IPS-20b (cell line): Measurements from ENCODE around the gene MASP2.
"Not testable (repeated sequence)": the region's sequence is repeated elsewhere in the genome, so short reads cannot be mapped to it uniquely, and the experiment has no call there.

Experiments used
- H3K27ac ChIP-seq: one replicate; pipeline ENCODE4 v1.5.1; 2013; ENCODE audit warnings: low read length
- H3K27me3 ChIP-seq: 2 replicates; pipeline ENCODE4 v1.6.1; 2013; ENCODE audit warnings: mild to moderate bottlenecking, low read length, inconsistent platforms; ENCODE audit not compliant: insufficient read depth
- H3K36me3 ChIP-seq: 2 replicates; pipeline ENCODE4 v1.6.1; 2013; ENCODE audit warnings: low read depth, mild to moderate bottlenecking, inconsistent platforms, low read length, moderate library complexity; ENCODE audit not compliant: insufficient read depth
- H3K4me1 ChIP-seq: 2 replicates; pipeline ENCODE4 v1.6.1; 2013; ENCODE audit warnings: mild to moderate bottlenecking, control low read depth, inconsistent platforms, low read length, moderate library complexity; ENCODE audit not compliant: insufficient read depth
- H3K4me3 ChIP-seq: 2 replicates; pipeline ENCODE4 v1.5.1; 2013; ENCODE audit warnings: mild to moderate bottlenecking, low read length, inconsistent platforms
- H3K9ac ChIP-seq: 2 replicates; pipeline ENCODE4 v1.6.1; 2013; ENCODE audit warnings: low read depth, mild to moderate bottlenecking, inconsistent platforms, low read length, moderate library complexity
- H3K9me3 ChIP-seq: 2 replicates; pipeline ENCODE4 v1.6.1; 2013; ENCODE audit warnings: mild to moderate bottlenecking, low read depth, low read length, inconsistent platforms; ENCODE audit not compliant: insufficient read depth

MASP2 gene

DNA sequence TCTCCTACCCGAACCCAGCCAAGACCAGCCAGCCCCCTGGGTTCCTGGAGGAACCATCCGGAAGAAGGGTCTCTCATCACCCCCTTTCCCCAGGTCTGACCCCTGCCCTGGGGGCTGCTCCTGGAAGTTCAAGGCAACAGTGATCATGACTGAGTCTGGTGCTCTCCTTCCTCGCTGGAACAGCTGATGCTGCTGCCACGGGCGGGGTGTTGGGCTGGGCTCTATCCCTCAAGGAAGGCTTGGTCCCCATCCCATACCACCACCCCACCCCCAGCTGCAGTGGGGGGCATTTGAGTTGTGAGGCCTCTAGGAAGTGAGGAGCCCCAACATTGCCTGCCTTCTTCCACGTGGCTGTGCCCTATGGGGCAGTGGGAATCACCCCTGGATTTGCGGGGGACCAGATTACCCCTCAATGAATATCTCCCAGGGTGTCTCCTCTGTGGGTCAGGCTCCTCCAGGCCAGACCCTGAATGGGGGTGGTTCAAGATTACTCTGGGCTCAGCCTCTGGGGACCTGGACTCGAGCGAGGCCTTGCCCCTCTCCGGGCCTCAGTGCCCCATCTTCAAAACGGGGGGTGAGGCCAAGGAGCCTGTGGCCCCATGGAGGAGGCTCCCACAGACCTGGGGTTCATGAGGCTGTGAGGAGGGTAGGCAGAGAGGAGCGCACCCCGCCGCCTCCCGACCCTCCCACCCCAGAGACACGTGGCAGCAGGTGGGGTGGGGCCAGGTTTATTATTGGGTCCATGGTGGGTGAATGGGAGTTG lies 2.8 kb downstream of the MASP2 start:
- no peaks in the 10 kb centered on the region for H3K4me1 ChIP-seq
- H3K9me3 ChIP-seq, result peaks cover 3% of the 10 kb centered on the region; the same call in 1 of the 2 replicates
- no peak overlapping the region for H3K27ac ChIP-seq
- H3K9ac ChIP-seq, result no peak overlapping the region
- no peaks in the 10 kb centered on the region for H3K36me3 ChIP-seq
- no peaks in the 10 kb centered on the region for H3K27me3 ChIP-seq
- no peak overlapping the region for H3K4me3 ChIP-seq

- Histone ChIP-seq H3K4me1 (no peaks in the 10 kb centered on the region), H3K4me3 (no peak overlapping the region), H3K27ac (no peak overlapping the region), H3K27me3 (peaks cover 6% of the 10 kb centered on the region; the same call in 1 of the 2 replicates), H3K9me3 (peaks cover 3% of the 10 kb centered on the region; the same call in 1 of the 2 replicates), H3K9ac (no peak overlapping the region), H3K36me3 (no peaks in the 10 kb centered on the region)
Observed at GRCh38 chr1:11042995-11043874, 3.8 kb downstream of the MASP2 start.

- H3K36me3 ChIP-seq, result no peaks in the 10 kb centered on the region
- no peak overlapping the region for H3K4me3 ChIP-seq
- no peak overlapping the region for H3K9ac ChIP-seq
- H3K27me3 ChIP-seq, result peaks cover 12% of the 10 kb centered on the region; the same call in 1 of the 2 replicates
- no peak overlapping the region for H3K27ac ChIP-seq
- H3K4me1 ChIP-seq, result no peaks in the 10 kb centered on the region
- H3K9me3 ChIP-seq, result peaks cover 3% of the 10 kb centered on the region; the same call in 1 of the 2 replicates
Observed at GRCh38 chr1:11042065-11042464, 5.0 kb downstream of the MASP2 start.

GRCh38 chr1:11041048-11041447 lies 6.0 kb downstream of the MASP2 start:
- peaks cover 3% of the 10 kb centered on the region; the same call in 1 of the 2 replicates for H3K9me3 ChIP-seq
- no peak overlapping the region for H3K9ac ChIP-seq
- peaks cover 12% of the 10 kb centered on the region; the same call in 1 of the 2 replicates for H3K27me3 ChIP-seq
- no peaks in the 10 kb centered on the region for H3K36me3 ChIP-seq
- H3K27ac ChIP-seq, result no peak overlapping the region
- no peaks in the 10 kb centered on the region for H3K4me1 ChIP-seq
- no peak overlapping the region for H3K4me3 ChIP-seq

DNA sequence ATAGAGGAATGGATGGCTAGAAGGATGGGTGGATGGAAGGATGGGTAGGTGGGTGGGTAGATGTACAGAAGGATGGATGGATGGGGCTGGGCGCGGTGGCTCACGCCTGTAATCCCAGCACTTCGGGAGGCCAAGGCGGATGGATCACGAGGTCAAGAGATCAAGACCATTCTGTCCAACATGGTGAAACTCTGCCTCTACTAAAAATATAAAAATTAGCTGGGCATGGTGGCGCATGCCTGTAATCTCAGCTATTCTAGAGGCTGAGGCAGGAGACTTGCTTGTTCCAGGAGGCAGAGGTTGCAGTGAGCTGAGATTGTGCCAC lies 7.0 kb downstream of the MASP2 start:
- H3K4me3 ChIP-seq, H3K9ac ChIP-seq, H3K9me3 ChIP-seq, H3K4me1 ChIP-seq, H3K27ac ChIP-seq, H3K36me3 ChIP-seq: not testable (repeated sequence)
- H3K27me3 ChIP-seq, result peaks cover 12% of the 10 kb centered on the region; the same call in 1 of the 2 replicates

GRCh38 chr1:11039351-11040104 lies 7.5 kb downstream of the MASP2 start:
- Histone ChIP-seq H3K4me1 (no peaks in the 10 kb centered on the region), H3K4me3 (no peak overlapping the region), H3K9ac (no peak overlapping the region)

GRCh38 chr1:11037740-11038182 lies 9.3 kb downstream of the MASP2 start:
- H3K27ac ChIP-seq, result no peak overlapping the region
- no peak overlapping the region for H3K4me3 ChIP-seq
- H3K9ac ChIP-seq, result no peak overlapping the region
- H3K27me3 ChIP-seq, result peaks cover 12% of the 10 kb centered on the region; the same call in 1 of the 2 replicates
- H3K4me1 ChIP-seq, result no peaks in the 10 kb centered on the region
- H3K9me3 ChIP-seq, result peaks cover 3% of the 10 kb centered on the region; the same call in 1 of the 2 replicates
- no peaks in the 10 kb centered on the region for H3K36me3 ChIP-seq

More at GRCh38 chr1:11039351-11040104, 7.5 kb downstream of the MASP2 start:
- H3K27me3 ChIP-seq, result peaks cover 12% of the 10 kb centered on the region; the same call in 1 of the 2 replicates
- no peaks in the 10 kb centered on the region for H3K36me3 ChIP-seq
- no peak overlapping the region for H3K27ac ChIP-seq
- H3K9me3 ChIP-seq, result peaks cover 3% of the 10 kb centered on the region; the same call in 1 of the 2 replicates

DNA sequence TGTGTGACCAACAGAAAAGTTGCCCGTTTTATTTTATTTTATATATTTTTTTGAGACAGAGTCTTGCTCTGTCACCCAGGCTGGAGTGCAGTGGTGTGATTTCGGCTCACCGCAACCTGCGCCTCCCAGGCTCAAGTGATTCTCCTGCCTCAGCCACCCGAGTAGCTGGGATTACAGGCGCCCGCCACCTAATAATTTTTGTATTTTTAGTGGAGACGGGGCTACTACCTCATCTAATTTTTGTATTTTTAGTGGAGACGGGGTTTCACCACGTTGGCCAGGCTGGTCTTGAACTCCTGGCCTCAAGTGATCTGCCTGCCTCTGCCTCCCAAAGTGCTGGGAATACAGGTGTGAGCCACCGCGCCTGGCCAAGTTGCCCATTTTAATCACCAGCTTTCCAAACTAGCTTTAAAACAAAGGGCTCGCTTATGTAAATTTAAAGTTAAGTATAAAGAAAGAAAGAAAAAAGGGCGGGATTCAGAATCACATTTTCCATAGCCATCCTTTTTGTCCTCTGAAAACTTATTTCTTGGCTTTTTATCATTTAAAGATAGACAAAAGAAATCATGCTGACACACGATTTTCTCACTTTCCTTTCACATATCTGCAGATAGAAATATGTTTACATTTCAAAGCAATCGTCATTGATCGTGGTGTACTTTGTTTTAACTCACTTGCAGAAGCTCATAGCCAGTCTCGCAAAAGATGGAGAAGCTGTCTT lies 9.9 kb downstream of the MASP2 start:
- H3K9ac ChIP-seq, H3K27ac ChIP-seq, H3K9me3 ChIP-seq, H3K36me3 ChIP-seq, H3K4me3 ChIP-seq, H3K4me1 ChIP-seq: not testable (repeated sequence)
- peaks cover 12% of the 10 kb centered on the region; the same call in 1 of the 2 replicates for H3K27me3 ChIP-seq

- H3K4me3 ChIP-seq, result no peak overlapping the region
- peaks cover 20% of the 10 kb centered on the region; the same call in 1 of the 2 replicates for H3K36me3 ChIP-seq
- no peaks in the 10 kb centered on the region for H3K27me3 ChIP-seq
- no peaks in the 10 kb centered on the region for H3K4me1 ChIP-seq
- no peaks in the 10 kb centered on the region for H3K9me3 ChIP-seq
- H3K27ac ChIP-seq, result no peak overlapping the region
- H3K9ac ChIP-seq, result no peak overlapping the region
Observed at GRCh38 chr1:11031624-11032262, 15.3 kb downstream of the MASP2 start.

DNA sequence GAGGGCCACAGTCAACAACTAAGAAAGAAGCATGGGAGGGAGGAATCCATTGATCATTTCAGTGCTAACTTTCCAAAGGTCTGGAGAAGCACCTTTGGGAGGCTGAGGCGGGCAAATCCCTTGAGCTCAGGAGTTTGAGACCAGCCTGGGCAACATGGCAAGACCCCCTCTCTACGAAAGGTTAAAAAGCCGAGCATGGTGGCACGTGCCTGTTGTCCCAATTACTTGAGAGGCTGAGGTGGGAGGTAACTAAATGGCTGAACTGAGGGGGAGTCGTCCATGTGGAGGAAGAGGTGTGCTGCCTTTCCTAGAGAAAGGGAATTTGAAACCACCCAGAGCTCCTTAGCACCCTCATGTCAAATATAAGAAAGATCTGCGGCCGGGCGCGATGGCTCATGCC lies 16.2 kb downstream of the MASP2 start:
- peaks cover 29% of the 10 kb centered on the region for H3K36me3 ChIP-seq
- no peaks in the 10 kb centered on the region for H3K4me1 ChIP-seq
- H3K27me3 ChIP-seq, result no peaks in the 10 kb centered on the region
- H3K9me3 ChIP-seq, result no peaks in the 10 kb centered on the region
- H3K4me3 ChIP-seq, result no peak overlapping the region
- no peak overlapping the region for H3K9ac ChIP-seq
- H3K27ac ChIP-seq, result no peak overlapping the region
